ENCODE data around the gene ATE1. TPM values are rescaled to one million over a fixed set of nuclear protein-coding genes. Genes with fewer than 3 reads are reported as not detected.

Gene ATE1
- total and polyA plus RNA-seq, 2 experiments from 2014 or later = 17.4 to 24.5 TPM

DNA sequence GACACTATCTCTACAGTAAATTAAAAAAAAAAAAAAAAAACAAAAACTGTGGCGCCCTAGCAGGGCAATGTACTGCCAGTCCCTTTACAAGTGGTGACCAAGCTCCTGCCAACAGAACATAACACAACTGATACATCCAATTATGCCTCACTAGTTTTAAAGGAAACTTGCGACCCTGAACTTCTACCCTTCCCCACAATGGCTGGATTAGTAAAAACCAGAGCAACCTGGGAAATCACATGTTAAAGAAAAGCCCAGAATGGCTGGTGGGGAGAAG lies 16.5 kb downstream of the ATE1 start (continued):
- TF ChIP-seq, protein P1, sequence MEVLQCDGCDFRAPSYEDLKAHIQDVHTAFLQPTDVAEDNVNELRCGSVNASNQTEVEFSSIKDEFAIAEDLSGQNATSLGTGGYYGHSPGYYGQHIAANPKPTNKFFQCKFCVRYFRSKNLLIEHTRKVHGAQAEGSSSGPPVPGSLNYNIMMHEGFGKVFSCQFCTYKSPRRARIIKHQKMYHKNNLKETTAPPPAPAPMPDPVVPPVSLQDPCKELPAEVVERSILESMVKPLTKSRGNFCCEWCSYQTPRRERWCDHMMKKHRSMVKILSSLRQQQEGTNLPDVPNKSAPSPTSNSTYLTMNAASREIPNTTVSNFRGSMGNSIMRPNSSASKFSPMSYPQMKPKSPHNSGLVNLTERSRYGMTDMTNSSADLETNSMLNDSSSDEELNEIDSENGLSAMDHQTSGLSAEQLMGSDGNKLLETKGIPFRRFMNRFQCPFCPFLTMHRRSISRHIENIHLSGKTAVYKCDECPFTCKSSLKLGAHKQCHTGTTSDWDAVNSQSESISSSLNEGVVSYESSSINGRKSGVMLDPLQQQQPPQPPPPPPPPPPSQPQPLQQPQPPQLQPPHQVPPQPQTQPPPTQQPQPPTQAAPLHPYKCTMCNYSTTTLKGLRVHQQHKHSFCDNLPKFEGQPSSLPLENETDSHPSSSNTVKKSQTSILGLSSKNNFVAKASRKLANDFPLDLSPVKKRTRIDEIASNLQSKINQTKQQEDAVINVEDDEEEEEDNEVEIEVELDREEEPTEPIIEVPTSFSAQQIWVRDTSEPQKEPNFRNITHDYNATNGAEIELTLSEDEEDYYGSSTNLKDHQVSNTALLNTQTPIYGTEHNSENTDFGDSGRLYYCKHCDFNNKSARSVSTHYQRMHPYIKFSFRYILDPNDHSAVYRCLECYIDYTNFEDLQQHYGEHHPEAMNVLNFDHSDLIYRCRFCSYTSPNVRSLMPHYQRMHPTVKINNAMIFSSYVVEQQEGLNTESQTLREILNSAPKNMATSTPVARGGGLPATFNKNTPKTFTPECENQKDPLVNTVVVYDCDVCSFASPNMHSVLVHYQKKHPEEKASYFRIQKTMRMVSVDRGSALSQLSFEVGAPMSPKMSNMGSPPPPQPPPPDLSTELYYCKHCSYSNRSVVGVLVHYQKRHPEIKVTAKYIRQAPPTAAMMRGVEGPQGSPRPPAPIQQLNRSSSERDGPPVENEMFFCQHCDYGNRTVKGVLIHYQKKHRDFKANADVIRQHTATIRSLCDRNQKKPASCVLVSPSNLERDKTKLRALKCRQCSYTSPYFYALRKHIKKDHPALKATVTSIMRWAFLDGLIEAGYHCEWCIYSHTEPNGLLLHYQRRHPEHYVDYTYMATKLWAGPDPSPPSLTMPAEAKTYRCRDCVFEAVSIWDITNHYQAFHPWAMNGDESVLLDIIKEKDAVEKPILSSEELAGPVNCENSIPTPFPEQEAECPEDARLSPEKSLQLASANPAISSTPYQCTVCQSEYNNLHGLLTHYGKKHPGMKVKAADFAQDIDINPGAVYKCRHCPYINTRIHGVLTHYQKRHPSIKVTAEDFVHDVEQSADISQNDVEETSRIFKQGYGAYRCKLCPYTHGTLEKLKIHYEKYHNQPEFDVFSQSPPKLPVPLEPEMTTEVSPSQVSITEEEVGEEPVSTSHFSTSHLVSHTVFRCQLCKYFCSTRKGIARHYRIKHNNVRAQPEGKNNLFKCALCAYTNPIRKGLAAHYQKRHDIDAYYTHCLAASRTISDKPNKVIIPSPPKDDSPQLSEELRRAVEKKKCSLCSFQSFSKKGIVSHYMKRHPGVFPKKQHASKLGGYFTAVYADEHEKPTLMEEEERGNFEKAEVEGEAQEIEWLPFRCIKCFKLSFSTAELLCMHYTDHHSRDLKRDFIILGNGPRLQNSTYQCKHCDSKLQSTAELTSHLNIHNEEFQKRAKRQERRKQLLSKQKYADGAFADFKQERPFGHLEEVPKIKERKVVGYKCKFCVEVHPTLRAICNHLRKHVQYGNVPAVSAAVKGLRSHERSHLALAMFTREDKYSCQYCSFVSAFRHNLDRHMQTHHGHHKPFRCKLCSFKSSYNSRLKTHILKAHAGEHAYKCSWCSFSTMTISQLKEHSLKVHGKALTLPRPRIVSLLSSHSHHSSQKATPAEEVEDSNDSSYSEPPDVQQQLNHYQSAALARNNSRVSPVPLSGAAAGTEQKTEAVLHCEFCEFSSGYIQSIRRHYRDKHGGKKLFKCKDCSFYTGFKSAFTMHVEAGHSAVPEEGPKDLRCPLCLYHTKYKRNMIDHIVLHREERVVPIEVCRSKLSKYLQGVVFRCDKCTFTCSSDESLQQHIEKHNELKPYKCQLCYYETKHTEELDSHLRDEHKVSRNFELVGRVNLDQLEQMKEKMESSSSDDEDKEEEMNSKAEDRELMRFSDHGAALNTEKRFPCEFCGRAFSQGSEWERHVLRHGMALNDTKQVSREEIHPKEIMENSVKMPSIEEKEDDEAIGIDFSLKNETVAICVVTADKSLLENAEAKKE (CRISPR knock-in tag; IDR thresholded peaks at IDR 0.05) = no peak
- TF ChIP-seq JUNB (IDR thresholded peaks at IDR 0.05; ENCODE audit: unreplicated experiment) = no peak
- TF ChIP-seq ZNF331 (CRISPR knock-in tag; IDR thresholded peaks at IDR 0.05; ENCODE audit: low read depth) = no peak
- no peak for TF ChIP-seq POLR2AphosphoS5 (IDR thresholded peaks at IDR 0.05; ENCODE audit: low read depth)
- TF ChIP-seq CREB1 (CRISPR knock-in tag; IDR thresholded peaks at IDR 0.05; ENCODE audit: low read depth) = no peak
- TF ChIP-seq STAT1 (IDR thresholded peaks at IDR 0.05; ENCODE audit: unreplicated experiment) = no peak

DNA sequence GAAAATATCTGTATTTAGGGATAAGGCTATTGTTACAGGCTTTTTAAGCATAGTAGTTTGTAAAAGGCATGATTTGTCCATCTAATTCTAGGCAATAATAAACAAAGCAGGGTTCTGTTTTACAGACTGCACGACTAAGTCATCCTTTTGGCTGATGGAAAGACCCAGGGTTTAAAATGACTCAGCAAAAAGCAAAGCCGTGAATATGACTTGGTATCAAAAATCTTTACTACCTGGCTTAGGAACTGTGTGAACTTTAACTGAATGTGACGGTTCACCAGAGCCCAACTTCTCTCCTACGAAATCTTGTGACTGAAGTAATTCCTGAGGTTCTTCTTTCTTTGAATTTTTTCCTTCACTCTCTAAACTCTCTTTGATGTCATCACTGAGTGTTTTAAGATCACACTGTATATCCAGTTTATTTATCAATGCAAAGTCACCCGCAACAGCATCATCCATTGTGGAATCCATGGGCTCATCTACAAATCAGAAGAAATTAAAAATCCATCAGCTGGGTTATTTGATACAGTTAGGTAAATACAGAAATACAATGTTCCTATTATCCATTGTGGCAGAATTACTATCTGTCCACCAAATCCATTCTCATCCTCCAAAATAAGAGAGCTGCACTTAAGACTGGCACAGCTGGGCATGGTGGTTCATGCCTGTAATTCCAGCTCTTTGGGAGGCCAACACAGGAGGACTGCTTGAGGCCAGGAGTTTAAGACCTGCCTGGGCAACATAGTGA lies 17.0 kb downstream of the ATE1 start:
- peaks cover 66% of the 10 kb centered on the region for H3K36me3 Mint-ChIP-seq (ENCODE audit: low read depth)
- H4K20me1 ChIP-seq (replicated peaks; ENCODE audit: insufficient read depth) = no peaks in the 10 kb centered on the region; the same call in 1 of the 2 replicates
- no peaks in the 10 kb centered on the region for H3F3A ChIP-seq (replicated peaks; ENCODE audit: low read depth)
- peaks cover 9% of the 10 kb centered on the region for H3K36me3 ChIP-seq (ENCODE audit: insufficient read depth)
- H2AFZ ChIP-seq = no peak overlapping the region
- H3K27ac ChIP-seq (ENCODE audit: low read depth) = peak overlapping the region; percentile 29; the same call in 1 of the 2 replicates
- H3K4me3 ChIP-seq = no peak overlapping the region
- peak overlapping the region; percentile 87 for H3K27ac Mint-ChIP-seq
- peaks cover 3% of the 10 kb centered on the region for H3K27me3 Mint-ChIP-seq (ENCODE audit: insufficient read depth, low read depth, poor library complexity)
- no peaks in the 10 kb centered on the region for H3K9me3 Mint-ChIP-seq
- H3K4me1 ChIP-seq (ENCODE audit: insufficient read depth) = no peaks in the 10 kb centered on the region
- no peak overlapping the region for H3K4me3 Mint-ChIP-seq
- ATAC-seq = no peak
- TF ChIP-seq EZH2phosphoT487 (IDR thresholded peaks at IDR 0.05; ENCODE audit: unreplicated experiment) (no peak), JUNB (IDR thresholded peaks at IDR 0.05; ENCODE audit: unreplicated experiment) (no peak), ZNF331 (CRISPR knock-in tag; IDR thresholded peaks at IDR 0.05; ENCODE audit: low read depth) (no peak)
- TF ChIP-seq, protein P2, sequence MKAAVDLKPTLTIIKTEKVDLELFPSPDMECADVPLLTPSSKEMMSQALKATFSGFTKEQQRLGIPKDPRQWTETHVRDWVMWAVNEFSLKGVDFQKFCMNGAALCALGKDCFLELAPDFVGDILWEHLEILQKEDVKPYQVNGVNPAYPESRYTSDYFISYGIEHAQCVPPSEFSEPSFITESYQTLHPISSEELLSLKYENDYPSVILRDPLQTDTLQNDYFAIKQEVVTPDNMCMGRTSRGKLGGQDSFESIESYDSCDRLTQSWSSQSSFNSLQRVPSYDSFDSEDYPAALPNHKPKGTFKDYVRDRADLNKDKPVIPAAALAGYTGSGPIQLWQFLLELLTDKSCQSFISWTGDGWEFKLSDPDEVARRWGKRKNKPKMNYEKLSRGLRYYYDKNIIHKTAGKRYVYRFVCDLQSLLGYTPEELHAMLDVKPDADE (IDR thresholded peaks at IDR 0.05) = no peak
- H3K9me2 ChIP-seq (ENCODE audit: insufficient read depth) = no peaks in the 10 kb centered on the region
- no peaks in the 10 kb centered on the region for H3K27me3 ChIP-seq (ENCODE audit: insufficient read depth)
- peaks cover 31% of the 10 kb centered on the region for H3K79me2 ChIP-seq (replicated peaks; ENCODE audit: insufficient read depth)
- no peak overlapping the region for H3K4me2 ChIP-seq
- no peak for DNase-seq (ENCODE audit: low spot score)
- H3K4me1 Mint-ChIP-seq = no peaks in the 10 kb centered on the region

All from GM23338 (cell line).